Kidney (tissue), 14 donors: Measurements from ENCODE around the gene INSYN2B. TPM values are rescaled to one million over a fixed set of nuclear protein-coding genes. Genes with fewer than 3 reads are reported as not detected.

Experiments used
- DNase-seq, 5 donors: peaks; one replicate each; pipeline ENCODE4 v3.0.0-alpha.2; 2013 to 2020
- FAIRE-seq: peaks from 2 replicates; lab custom pipeline; 2012; peaks lifted over from hg19 to GRCh38; lab: Jason Lieb, UNC
- H3K27ac ChIP-seq, 2 donors: one replicate each; pipeline ENCODE4 v1.7.0; 2013; ENCODE audit warnings: low read depth in 2 of 2, low read length in 2 of 2, inconsistent platforms in 1 of 2
- H3K27me3 ChIP-seq: one replicate; pipeline ENCODE4 v1.7.1; 2013; ENCODE audit warnings: low read length, inconsistent platforms; ENCODE audit not compliant: control insufficient read depth, insufficient read depth
- H3K36me3 ChIP-seq, 3 donors: one replicate each; pipeline versions ENCODE4 v1.7.0 to v1.7.1; 2013; ENCODE audit warnings: low read length in 3 of 3, control low read depth in 1 of 3, inconsistent platforms in 1 of 3; ENCODE audit not compliant: insufficient read depth in 3 of 3, control insufficient read depth in 2 of 3
- H3K4me1 ChIP-seq, 3 donors: one replicate each; pipeline versions ENCODE4 v1.7.0 to v1.7.1; 2013; ENCODE audit warnings: low read length in 3 of 3, inconsistent platforms in 1 of 3, low read depth in 1 of 3; ENCODE audit not compliant: control insufficient read depth in 2 of 3, insufficient read depth in 2 of 3
- H3K4me3 ChIP-seq, 3 donors: one replicate each; pipeline versions ENCODE4 v1.7.0 to v1.8.1; 2013; ENCODE audit warnings: low read length in 3 of 3, control low read depth in 1 of 3, inconsistent platforms in 1 of 3
- H3K9ac ChIP-seq, 3 donors: one replicate each; pipeline versions ENCODE4 v1.7.0 to v1.7.1; 2013; ENCODE audit warnings: low read length in 3 of 3, control low read depth in 1 of 3, inconsistent platforms in 1 of 3
- H3K9me3 ChIP-seq, 3 donors: one replicate each; pipeline versions ENCODE4 v1.7.0 to v1.7.1; 2013; ENCODE audit warnings: low read length in 3 of 3, control low read depth in 1 of 3, inconsistent platforms in 1 of 3; ENCODE audit not compliant: control insufficient read depth in 2 of 3, insufficient read depth in 1 of 3
- intact Hi-C: fragments of 100-400 bp; cut with DNase I; formaldehyde crosslinking; loops from one replicate; pipeline ENCODE4 v1.11.1; 2022
- polyA plus RNA-seq: library from polyadenylated mRNA; stranded (reverse); fragments of 350-450 nt; fragmentation: Illumina TruSeq; extraction: RNeasy Lipid Tissue Mini Kit (QIAGEN cat#74804); gene quantifications from one replicate; pipeline ENCODE4 v1.2.3, GENCODE V29; 2014; ENCODE audit warnings: low read depth, low replicate concordance; ENCODE audit not compliant: insufficient read depth
- total RNA-seq: library from RNA; stranded (reverse); fragmentation: NEBNext Ultra II Directional; extraction: Animal tissue kit (Norgen Biotek cat#: 25700); gene quantifications from one replicate; pipeline ENCODE4 v1.2.1, GENCODE V29; 2021
- TF ChIP-seq, protein P1 (sequence below): IDR thresholded peaks from 3 replicates; pipeline ENCODE4 v1.5.1; 2012; ENCODE audit warnings: mild to moderate bottlenecking, moderate library complexity, borderline replicate concordance; ENCODE audit not compliant: insufficient read depth; ENCODE audit errors: extremely low read depth
- donor health status: control.
- donor health status: control.
- donor health status: control.
- donor health status: control.
- donor health status: control.
- donor health status: DM: yes; HTN: yes; CAD: no.
- donor health status: Normal renal cell carcinoma (clear cell type).

Gene INSYN2B
- total and polyA plus RNA-seq, 2 donors from 2014 or later, result 0.28 TPM; not detected in 1

GRCh38 chr5:169970911-169971765 lies 9.2 kb downstream of the INSYN2B start:
- TF ChIP-seq, protein P1, sequence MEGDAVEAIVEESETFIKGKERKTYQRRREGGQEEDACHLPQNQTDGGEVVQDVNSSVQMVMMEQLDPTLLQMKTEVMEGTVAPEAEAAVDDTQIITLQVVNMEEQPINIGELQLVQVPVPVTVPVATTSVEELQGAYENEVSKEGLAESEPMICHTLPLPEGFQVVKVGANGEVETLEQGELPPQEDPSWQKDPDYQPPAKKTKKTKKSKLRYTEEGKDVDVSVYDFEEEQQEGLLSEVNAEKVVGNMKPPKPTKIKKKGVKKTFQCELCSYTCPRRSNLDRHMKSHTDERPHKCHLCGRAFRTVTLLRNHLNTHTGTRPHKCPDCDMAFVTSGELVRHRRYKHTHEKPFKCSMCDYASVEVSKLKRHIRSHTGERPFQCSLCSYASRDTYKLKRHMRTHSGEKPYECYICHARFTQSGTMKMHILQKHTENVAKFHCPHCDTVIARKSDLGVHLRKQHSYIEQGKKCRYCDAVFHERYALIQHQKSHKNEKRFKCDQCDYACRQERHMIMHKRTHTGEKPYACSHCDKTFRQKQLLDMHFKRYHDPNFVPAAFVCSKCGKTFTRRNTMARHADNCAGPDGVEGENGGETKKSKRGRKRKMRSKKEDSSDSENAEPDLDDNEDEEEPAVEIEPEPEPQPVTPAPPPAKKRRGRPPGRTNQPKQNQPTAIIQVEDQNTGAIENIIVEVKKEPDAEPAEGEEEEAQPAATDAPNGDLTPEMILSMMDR, result no peak
- intact Hi-C loops, result no loop called here
- no peaks in the 10 kb centered on the region for H3K4me1 ChIP-seq
- no peaks in the 10 kb centered on the region for H3K9me3 ChIP-seq
- FAIRE-seq (no peak), DNase-seq (peak in 1 of 5 donors; percentile 82)
- H3K27me3 ChIP-seq, result no peaks in the 10 kb centered on the region
- no peak overlapping the region for H3K27ac ChIP-seq
- no peak overlapping the region for H3K9ac ChIP-seq
- H3K36me3 ChIP-seq, result no peaks in the 10 kb centered on the region
- H3K4me3 ChIP-seq, result no peak overlapping the region

GRCh38 chr5:169970339-169970738 lies 10.0 kb downstream of the INSYN2B start:
- TF ChIP-seq, protein P1, result no peak
- Histone ChIP-seq H3K9me3 (no peaks in the 10 kb centered on the region), H3K27ac (no peak overlapping the region), H3K9ac (no peak overlapping the region), H3K4me1 (no peaks in the 10 kb centered on the region), H3K36me3 (no peaks in the 10 kb centered on the region), H3K4me3 (no peak overlapping the region), H3K27me3 (no peaks in the 10 kb centered on the region)
- FAIRE-seq (no peak), DNase-seq (no peak)
- intact Hi-C loops, result no loop called here

- Histone ChIP-seq H3K9ac (no peak overlapping the region), H3K4me3 (no peak overlapping the region), H3K4me1 (no peaks in the 10 kb centered on the region), H3K36me3 (no peaks in the 10 kb centered on the region), H3K27me3 (no peaks in the 10 kb centered on the region), H3K9me3 (no peaks in the 10 kb centered on the region), H3K27ac (no peak overlapping the region)
- DNase-seq (peak in 3 of 5 donors; percentile 44 to 50 (median 46)), FAIRE-seq (no peak)
- TF ChIP-seq, protein P1, result no peak
- intact Hi-C loops, result no loop called here
Observed at GRCh38 chr5:169964246-169964645, 16.0 kb downstream of the INSYN2B start.
